ENCODE data around the gene RPS8. TPM values are rescaled to one million over a fixed set of nuclear protein-coding genes. Genes with fewer than 3 reads are reported as not detected.
A peak's percentile ranks its signal among the peaks of the same experiment; 100 is the strongest.

RPS8 gene
- total RNA-seq, 1 experiment from 2014 or later, result 1,104 TPM

GRCh38 chr1:44805311-44806024, 30.1 kb downstream of the RPS8 start:
- no peak for DNase-seq
- intact Hi-C loops (cut with micrococcal nuclease; ENCODE audit: unreplicated experiment), result no loop called here
- Mint-ChIP-seq H3K4me3 (ENCODE audit: low read depth, unreplicated experiment) (no peak overlapping the region), H3K27ac (ENCODE audit: unreplicated experiment) (peak overlapping the region; percentile 49), H3K27me3 (ENCODE audit: unreplicated experiment) (no peaks in the 10 kb centered on the region), H3K36me3 (ENCODE audit: insufficient read depth, unreplicated experiment) (peaks cover 72% of the 10 kb centered on the region), H3K4me1 (ENCODE audit: low read depth, unreplicated experiment) (peaks cover 40% of the 10 kb centered on the region), H3K9me3 (ENCODE audit: low read depth, unreplicated experiment) (no peaks in the 10 kb centered on the region)
- CTCF ChIA-PET, result no interaction called here
- BruUV-seq (replicated peaks), result no TSS peak
- TF ChIP-seq, protein P1, sequence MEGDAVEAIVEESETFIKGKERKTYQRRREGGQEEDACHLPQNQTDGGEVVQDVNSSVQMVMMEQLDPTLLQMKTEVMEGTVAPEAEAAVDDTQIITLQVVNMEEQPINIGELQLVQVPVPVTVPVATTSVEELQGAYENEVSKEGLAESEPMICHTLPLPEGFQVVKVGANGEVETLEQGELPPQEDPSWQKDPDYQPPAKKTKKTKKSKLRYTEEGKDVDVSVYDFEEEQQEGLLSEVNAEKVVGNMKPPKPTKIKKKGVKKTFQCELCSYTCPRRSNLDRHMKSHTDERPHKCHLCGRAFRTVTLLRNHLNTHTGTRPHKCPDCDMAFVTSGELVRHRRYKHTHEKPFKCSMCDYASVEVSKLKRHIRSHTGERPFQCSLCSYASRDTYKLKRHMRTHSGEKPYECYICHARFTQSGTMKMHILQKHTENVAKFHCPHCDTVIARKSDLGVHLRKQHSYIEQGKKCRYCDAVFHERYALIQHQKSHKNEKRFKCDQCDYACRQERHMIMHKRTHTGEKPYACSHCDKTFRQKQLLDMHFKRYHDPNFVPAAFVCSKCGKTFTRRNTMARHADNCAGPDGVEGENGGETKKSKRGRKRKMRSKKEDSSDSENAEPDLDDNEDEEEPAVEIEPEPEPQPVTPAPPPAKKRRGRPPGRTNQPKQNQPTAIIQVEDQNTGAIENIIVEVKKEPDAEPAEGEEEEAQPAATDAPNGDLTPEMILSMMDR (IDR thresholded peaks at IDR 0.05; ENCODE audit: unreplicated experiment), result no peak

- no TSS peak for BruUV-seq (replicated peaks)
- no peak overlapping the region for H3K27ac Mint-ChIP-seq (ENCODE audit: unreplicated experiment)
- H3K36me3 Mint-ChIP-seq (ENCODE audit: insufficient read depth, unreplicated experiment), result peaks cover 69% of the 10 kb centered on the region
- H3K4me1 Mint-ChIP-seq (ENCODE audit: low read depth, unreplicated experiment), result peaks cover 47% of the 10 kb centered on the region
- DNase-seq, result no peak
- TF ChIP-seq, protein P1 (IDR thresholded peaks at IDR 0.05; ENCODE audit: unreplicated experiment), result no peak
- CTCF ChIA-PET, result no interaction called here
- H3K4me3 Mint-ChIP-seq (ENCODE audit: low read depth, unreplicated experiment), result no peak overlapping the region
- no peaks in the 10 kb centered on the region for H3K9me3 Mint-ChIP-seq (ENCODE audit: low read depth, unreplicated experiment)
- intact Hi-C loops (cut with micrococcal nuclease; ENCODE audit: unreplicated experiment), result no loop called here
- no peaks in the 10 kb centered on the region for H3K27me3 Mint-ChIP-seq (ENCODE audit: unreplicated experiment)
These were observed 30.8 kb downstream of the RPS8 start for GRCh38 chr1:44806025-44806703.

DNA sequence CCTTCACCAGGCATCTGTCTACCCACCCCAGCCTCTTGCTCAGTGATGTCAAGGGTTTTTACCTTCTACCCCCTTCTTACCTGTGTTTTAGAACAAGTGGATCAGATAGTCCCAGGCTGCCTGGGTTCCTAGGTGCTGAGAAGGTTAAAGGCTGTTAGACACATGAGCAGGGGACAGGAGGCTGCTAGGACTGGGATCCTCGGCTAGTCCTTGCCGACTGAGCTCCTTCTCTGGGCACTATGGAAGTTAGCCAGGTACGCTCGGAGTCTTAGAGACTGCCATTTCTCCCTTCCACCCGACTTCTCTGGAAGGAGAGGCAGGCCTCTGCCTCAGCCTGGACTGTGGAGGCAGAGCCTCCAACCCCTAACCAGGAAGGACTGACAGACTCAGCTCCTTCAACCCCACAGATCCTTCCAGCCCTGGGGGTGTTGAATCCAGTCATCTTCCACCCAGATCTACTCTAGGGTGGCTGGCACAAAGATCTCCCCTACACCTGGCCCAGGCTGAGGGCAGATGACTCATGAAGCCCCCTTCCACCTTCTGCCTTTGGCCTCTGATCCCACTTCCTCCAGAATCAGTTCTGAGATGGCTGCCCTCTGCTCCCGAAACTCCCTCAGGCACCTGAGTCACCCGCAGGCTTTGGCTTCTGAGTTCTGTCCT, 31.5 kb downstream of the RPS8 start, which contains the start of gene DYNLT4:
Gene DYNLT4 (minus strand): TSS at position 648 of the 660 bp plus-strand sequence. CDS start 683 bp downstream, outside the sequence.
- peaks cover 49% of the 10 kb centered on the region for H3K4me1 Mint-ChIP-seq (ENCODE audit: low read depth, unreplicated experiment)
- CTCF ChIA-PET, result interaction anchor here (0.6 kb wide), 2 partner anchors 106 to 139 kb away, joined by 5 to 6 read pairs; no protein-coding TSS in a partner anchor
- H3K27me3 Mint-ChIP-seq (ENCODE audit: unreplicated experiment), result no peaks in the 10 kb centered on the region
- DNase-seq, result no peak
- H3K4me3 Mint-ChIP-seq (ENCODE audit: low read depth, unreplicated experiment), result peak within 1 kb of the TSS; percentile 51
- BruUV-seq (replicated peaks), result TSS peak; percentile 89
- H3K27ac Mint-ChIP-seq (ENCODE audit: unreplicated experiment), result peak within 1 kb of the TSS; percentile 97
- no peaks in the 10 kb centered on the region for H3K9me3 Mint-ChIP-seq (ENCODE audit: low read depth, unreplicated experiment)
- H3K36me3 Mint-ChIP-seq (ENCODE audit: insufficient read depth, unreplicated experiment), result peaks cover 66% of the 10 kb centered on the region
- intact Hi-C loops (cut with micrococcal nuclease; ENCODE audit: unreplicated experiment), result no loop called here
- TF ChIP-seq, protein P1 (IDR thresholded peaks at IDR 0.05; ENCODE audit: unreplicated experiment), result no peak

GRCh38 chr1:44807364-44808062, 32.2 kb downstream of the RPS8 start:
- H3K36me3 Mint-ChIP-seq (ENCODE audit: insufficient read depth, unreplicated experiment), result peaks cover 65% of the 10 kb centered on the region
- H3K4me1 Mint-ChIP-seq (ENCODE audit: low read depth, unreplicated experiment), result peaks cover 44% of the 10 kb centered on the region
- peak overlapping the region; percentile 51 for H3K4me3 Mint-ChIP-seq (ENCODE audit: low read depth, unreplicated experiment)
- CTCF ChIA-PET, result interaction anchor here (0.6 to 1.6 kb wide), 5 partner anchors 7 to 139 kb away, joined by 3 to 10 read pairs (median 5); partner anchors contain the start of gene PLK3
- H3K27ac Mint-ChIP-seq (ENCODE audit: unreplicated experiment), result peak overlapping the region; percentile 97
- H3K9me3 Mint-ChIP-seq (ENCODE audit: low read depth, unreplicated experiment), result no peaks in the 10 kb centered on the region
- H3K27me3 Mint-ChIP-seq (ENCODE audit: unreplicated experiment), result no peaks in the 10 kb centered on the region
- BruUV-seq (replicated peaks), result no TSS peak
- peak; percentile 95 for DNase-seq
- intact Hi-C loops (cut with micrococcal nuclease; ENCODE audit: unreplicated experiment), result no loop called here
- TF ChIP-seq, protein P1 (IDR thresholded peaks at IDR 0.05; ENCODE audit: unreplicated experiment), result no peak
